HepG2 (cell line): ENCODE data around the gene HOXA9. TPM values are rescaled to one million over a fixed set of nuclear protein-coding genes. Genes with fewer than 3 reads are reported as not detected.
A peak's percentile ranks its signal among the peaks of the same experiment; 100 is the strongest.

Experiments
- ARID5B ChIP-seq: IDR thresholded peaks from 2 replicates; pipeline ENCODE4 v1.4.0; 2020; ENCODE audit warnings: mild to moderate bottlenecking, missing genetic modification reagents
- ATF2 ChIP-seq: sonication (generic); formaldehyde crosslinking; IDR thresholded peaks from 2 replicates; pipeline ENCODE4 v1.4.0; 2020; ENCODE audit warnings: missing genetic modification reagents
- KAT8 ChIP-seq: IDR thresholded peaks from 2 replicates; pipeline ENCODE4 v1.6.1; 2016; ENCODE audit warnings: missing genetic modification reagents, missing compliant biosample characterization
- PHF8 ChIP-seq: sonication (generic); formaldehyde crosslinking; IDR thresholded peaks from 2 replicates; pipeline ENCODE4 v1.5.0; 2020; ENCODE audit warnings: missing genetic modification reagents
- RNF2 ChIP-seq: fragments of 450-650 bp; conservative IDR thresholded peaks from 2 replicates; pipeline ENCODE4 v1.6.1; 2016; ENCODE audit warnings: low read depth
- STAG1 ChIP-seq: sonication (generic); formaldehyde crosslinking; IDR thresholded peaks from 2 replicates; pipeline ENCODE4 v1.4.0; 2020; ENCODE audit warnings: missing genetic modification reagents
- SUZ12 ChIP-seq: fragments of 150-350 bp; IDR thresholded peaks from 2 replicates; pipeline ENCODE4 v1.6.1; 2014; ENCODE audit warnings: low read depth, low read length
- XRCC5 ChIP-seq: fragments of 200-400 bp; formaldehyde crosslinking; optimal IDR thresholded peaks from 2 replicates; pipeline ENCODE3; 2017; ENCODE audit warnings: mild to moderate bottlenecking, low read length
- ZMYM4 ChIP-seq: sonication (generic); formaldehyde crosslinking; IDR thresholded peaks from 2 replicates; pipeline ENCODE4 v1.8.1; 2023; ENCODE audit warnings: mild to moderate bottlenecking, missing genetic modification reagents
- ZNF788 ChIP-seq: sonication (generic); formaldehyde crosslinking; IDR thresholded peaks from 2 replicates; pipeline ENCODE4 v1.5.0; 2020; ENCODE audit warnings: mild to moderate bottlenecking, missing genetic modification reagents, borderline replicate concordance
- polyA plus RNA-seq, 8 experiments: library from polyadenylated mRNA; depleted of rRNA in 3 of 8; stranded (reverse) in 7 of 8; unstranded in 1 of 8; fragments of >200 nt; fragmentation: Illumina TruSeq in 4 of 8; extraction: Trizol in 4 of 8; gene quantifications; 2 replicates each; pipeline versions ENCODE4 v1.2.1 to v1.2.3, GENCODE V29; 2011 to 2016; ENCODE audit warnings: low read depth in 4 of 8, missing spikeins in 1 of 8, mixed read lengths in 1 of 8; ENCODE audit not compliant: insufficient read depth in 1 of 8
- total RNA-seq, 5 experiments: library from RNA; depleted of rRNA; stranded (reverse); fragments of >200 nt; fragmentation: Illumina TruSeq; extraction: Trizol; gene quantifications; 2 replicates each; pipeline ENCODE4 v1.2.3, GENCODE V29; 2016; ENCODE audit warnings: low read depth in 1 of 5
- TF ChIP-seq, protein P1 (sequence below): sonication (generic); formaldehyde crosslinking; IDR thresholded peaks from 2 replicates; pipeline ENCODE4 v1.4.0; 2020; ENCODE audit warnings: missing genetic modification reagents
- TF ChIP-seq, protein P2 (sequence below): sonication (generic); formaldehyde crosslinking; IDR thresholded peaks from 2 replicates; pipeline ENCODE4 v1.4.0; 2020; ENCODE audit warnings: missing genetic modification reagents
- TF ChIP-seq, protein P3 (sequence below): sonication (generic); formaldehyde crosslinking; IDR thresholded peaks from 2 replicates; pipeline ENCODE4 v1.5.0; 2020; ENCODE audit warnings: missing genetic modification reagents
- TF ChIP-seq, protein P4 (sequence below): sonication (generic); formaldehyde crosslinking; IDR thresholded peaks from 2 replicates; pipeline ENCODE4 v1.5.1; 2020; ENCODE audit warnings: mild to moderate bottlenecking, missing genetic modification reagents, moderate library complexity

HOXA9 gene
- total and polyA plus RNA-seq, 2 of the 13 experiments (the other 11 are each of a cell fraction or from before 2014, with no cell fraction given), result not detected

DNA sequence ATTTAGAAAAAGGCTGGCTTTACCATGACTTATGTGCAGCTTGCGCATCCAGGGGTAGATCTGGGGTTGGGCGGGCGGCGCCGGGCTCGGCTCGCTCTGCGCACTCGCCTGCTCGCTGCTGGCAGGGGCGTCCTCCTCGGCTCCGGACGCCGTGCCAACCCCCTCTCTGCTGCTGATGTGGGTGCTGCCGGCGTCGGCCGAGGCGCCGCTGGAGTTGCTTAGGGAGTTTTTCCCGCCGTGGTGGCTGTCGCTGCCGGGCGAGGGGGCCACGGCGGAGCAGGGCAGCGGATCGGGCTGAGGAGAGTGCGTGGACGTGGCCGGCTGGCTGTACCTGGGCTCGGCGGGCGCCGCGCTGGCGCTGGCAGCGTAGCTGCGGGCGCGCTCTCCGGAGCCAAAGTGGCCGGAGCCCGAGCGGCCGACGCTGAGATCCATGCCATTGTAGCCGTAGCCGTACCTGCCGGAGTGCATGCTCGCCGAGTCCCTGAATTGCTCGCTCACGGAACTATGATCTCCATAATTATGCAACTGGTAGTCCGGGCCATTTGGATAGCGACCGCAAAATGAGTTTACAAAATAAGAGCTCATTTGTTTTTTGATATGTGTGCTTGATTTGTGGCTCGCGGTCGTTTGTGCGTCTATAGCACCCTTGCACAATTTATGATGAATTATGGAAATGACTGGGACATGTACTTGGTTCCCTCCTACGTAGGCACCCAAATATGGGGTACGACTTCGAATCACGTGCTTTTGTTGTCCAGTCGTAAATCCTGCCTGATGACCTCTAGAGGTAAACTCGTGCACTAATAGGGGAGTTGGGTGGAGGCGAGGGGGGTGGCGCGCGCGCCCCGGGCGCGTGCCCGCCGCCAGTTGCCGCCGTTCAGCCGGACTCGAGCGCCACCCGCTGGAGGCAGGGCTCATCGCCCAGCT lies 22.1 kb downstream of the HOXA9 start, which contains the start of gene HOXA5 (continued):
- TF ChIP-seq ARID5B (CRISPR knock-in tag) (peak; percentile 45; the same call in 1 of the 2 replicates), ZNF788 (peak; percentile 26; the same call in 1 of the 2 replicates), PHF8 (CRISPR knock-in tag) (peak; percentile 41; the same call in 1 of the 2 replicates), SUZ12 (no peak), ATF2 (no peak), STAG1 (CRISPR knock-in tag) (peak; percentile 92), XRCC5 (peak; percentile 55), KAT8 (CRISPR knock-in tag) (0 out of 2 replicates have a peak, but pooled peaks have one; percentile 30), ZMYM4 (CRISPR knock-in tag) (peak; percentile 87), RNF2 (no peak)
- TF ChIP-seq, protein P1, sequence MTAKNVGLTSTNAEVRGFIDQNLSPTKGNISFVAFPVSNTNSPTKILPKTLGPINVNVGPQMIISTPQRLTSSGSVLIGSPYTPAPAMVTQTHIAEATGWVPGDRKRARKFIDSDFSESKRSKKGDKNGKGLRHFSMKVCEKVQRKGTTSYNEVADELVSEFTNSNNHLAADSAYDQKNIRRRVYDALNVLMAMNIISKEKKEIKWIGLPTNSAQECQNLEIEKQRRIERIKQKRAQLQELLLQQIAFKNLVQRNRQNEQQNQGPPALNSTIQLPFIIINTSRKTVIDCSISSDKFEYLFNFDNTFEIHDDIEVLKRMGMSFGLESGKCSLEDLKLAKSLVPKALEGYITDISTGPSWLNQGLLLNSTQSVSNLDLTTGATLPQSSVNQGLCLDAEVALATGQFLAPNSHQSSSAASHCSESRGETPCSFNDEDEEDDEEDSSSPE (CRISPR knock-in tag), result peak; percentile 25; the same call in 1 of the 2 replicates
- TF ChIP-seq, protein P2, sequence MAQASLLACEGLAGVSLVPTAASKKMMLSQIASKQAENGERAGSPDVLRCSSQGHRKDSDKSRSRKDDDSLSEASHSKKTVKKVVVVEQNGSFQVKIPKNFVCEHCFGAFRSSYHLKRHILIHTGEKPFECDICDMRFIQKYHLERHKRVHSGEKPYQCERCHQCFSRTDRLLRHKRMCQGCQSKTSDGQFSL (CRISPR knock-in tag), result 0 out of 2 replicates have a peak, but pooled peaks have one; percentile 65
- TF ChIP-seq, protein P3, sequence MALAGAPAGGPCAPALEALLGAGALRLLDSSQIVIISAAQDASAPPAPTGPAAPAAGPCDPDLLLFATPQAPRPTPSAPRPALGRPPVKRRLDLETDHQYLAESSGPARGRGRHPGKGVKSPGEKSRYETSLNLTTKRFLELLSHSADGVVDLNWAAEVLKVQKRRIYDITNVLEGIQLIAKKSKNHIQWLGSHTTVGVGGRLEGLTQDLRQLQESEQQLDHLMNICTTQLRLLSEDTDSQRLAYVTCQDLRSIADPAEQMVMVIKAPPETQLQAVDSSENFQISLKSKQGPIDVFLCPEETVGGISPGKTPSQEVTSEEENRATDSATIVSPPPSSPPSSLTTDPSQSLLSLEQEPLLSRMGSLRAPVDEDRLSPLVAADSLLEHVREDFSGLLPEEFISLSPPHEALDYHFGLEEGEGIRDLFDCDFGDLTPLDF (CRISPR knock-in tag), result 0 out of 2 replicates have a peak, but pooled peaks have one; percentile 9
- TF ChIP-seq, protein P4, sequence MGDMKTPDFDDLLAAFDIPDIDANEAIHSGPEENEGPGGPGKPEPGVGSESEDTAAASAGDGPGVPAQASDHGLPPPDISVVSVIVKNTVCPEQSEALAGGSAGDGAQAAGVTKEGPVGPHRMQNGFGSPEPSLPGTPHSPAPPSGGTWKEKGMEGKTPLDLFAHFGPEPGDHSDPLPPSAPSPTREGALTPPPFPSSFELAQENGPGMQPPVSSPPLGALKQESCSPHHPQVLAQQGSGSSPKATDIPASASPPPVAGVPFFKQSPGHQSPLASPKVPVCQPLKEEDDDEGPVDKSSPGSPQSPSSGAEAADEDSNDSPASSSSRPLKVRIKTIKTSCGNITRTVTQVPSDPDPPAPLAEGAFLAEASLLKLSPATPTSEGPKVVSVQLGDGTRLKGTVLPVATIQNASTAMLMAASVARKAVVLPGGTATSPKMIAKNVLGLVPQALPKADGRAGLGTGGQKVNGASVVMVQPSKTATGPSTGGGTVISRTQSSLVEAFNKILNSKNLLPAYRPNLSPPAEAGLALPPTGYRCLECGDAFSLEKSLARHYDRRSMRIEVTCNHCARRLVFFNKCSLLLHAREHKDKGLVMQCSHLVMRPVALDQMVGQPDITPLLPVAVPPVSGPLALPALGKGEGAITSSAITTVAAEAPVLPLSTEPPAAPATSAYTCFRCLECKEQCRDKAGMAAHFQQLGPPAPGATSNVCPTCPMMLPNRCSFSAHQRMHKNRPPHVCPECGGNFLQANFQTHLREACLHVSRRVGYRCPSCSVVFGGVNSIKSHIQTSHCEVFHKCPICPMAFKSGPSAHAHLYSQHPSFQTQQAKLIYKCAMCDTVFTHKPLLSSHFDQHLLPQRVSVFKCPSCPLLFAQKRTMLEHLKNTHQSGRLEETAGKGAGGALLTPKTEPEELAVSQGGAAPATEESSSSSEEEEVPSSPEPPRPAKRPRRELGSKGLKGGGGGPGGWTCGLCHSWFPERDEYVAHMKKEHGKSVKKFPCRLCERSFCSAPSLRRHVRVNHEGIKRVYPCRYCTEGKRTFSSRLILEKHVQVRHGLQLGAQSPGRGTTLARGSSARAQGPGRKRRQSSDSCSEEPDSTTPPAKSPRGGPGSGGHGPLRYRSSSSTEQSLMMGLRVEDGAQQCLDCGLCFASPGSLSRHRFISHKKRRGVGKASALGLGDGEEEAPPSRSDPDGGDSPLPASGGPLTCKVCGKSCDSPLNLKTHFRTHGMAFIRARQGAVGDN (CRISPR knock-in tag), result peak; percentile 64
